HepG2 (cell line): Measurements from ENCODE around the gene ABI3BP. TPM values are rescaled to one million over a fixed set of nuclear protein-coding genes. Genes with fewer than 3 reads are reported as not detected.

Experiments
- ATAC-seq: fragments of 200-7000 bp; cut with Tn5 transposase; 3 replicates; pipeline ENCODE4 v1.9.1; 2020; ENCODE audit warnings: mild to moderate bottlenecking, moderate library complexity
- BruUV-seq: library from RNA; stranded (reverse); fragments of 400-500 nt; replicated peaks from 2 replicates; lab custom pipeline; 2021; lab: Mats Ljungman, UMichigan
- CTCF ChIA-PET: fragments of 300-600 bp; formaldehyde crosslinking; extraction: SDS; loops from one replicate; lab custom pipeline; 2021; ENCODE audit warnings: low total read pairs, inconsistent platforms, low intra/inter-chr PET ratio; lab: Yijun Ruan, JAX
- POLR2A ChIA-PET: fragments of 350-600 bp; sonication (Branson Sonifier 250); formaldehyde crosslinking; loops from one replicate; lab custom pipeline; 2020; ENCODE audit warnings: antibody characterized with exemption, inconsistent platforms; lab: Yijun Ruan, JAX
- DNase-seq: peaks from one replicate; pipeline ENCODE4 v3.0.0-alpha.2; 2015; ENCODE audit warnings: low spot score
- FAIRE-seq: peaks from 3 replicates; lab custom pipeline; 2011; peaks lifted over from hg19 to GRCh38; lab: Jason Lieb, UNC
- H2AFZ ChIP-seq: one replicate; pipeline ENCODE4 v1.6.1; 2011; ENCODE audit warnings: low read length, inconsistent platforms
- H3K27ac ChIP-seq: fragments of 300-600 bp; 3 replicates; pipeline ENCODE4 v1.8.0; 2011; ENCODE audit warnings: mixed run types, mild to moderate bottlenecking, mixed read lengths, low read length, inconsistent platforms; ENCODE audit not compliant: insufficient read depth; ENCODE audit errors: extremely low read length
- H3K27me3 ChIP-seq, 2 experiments: fragments of 200-600 bp in 1 of 2; 2 replicates in 1 of 2; 3 replicates in 1 of 2; pipeline versions ENCODE4 v1.6.0 to v1.8.0; 2011; ENCODE audit warnings: low read length in 2 of 2, mild to moderate bottlenecking in 2 of 2, moderate library complexity in 2 of 2, inconsistent platforms in 1 of 2; ENCODE audit not compliant: insufficient read depth in 2 of 2, control insufficient read depth in 1 of 2
- H3K36me3 ChIP-seq, 2 experiments: fragments of 200-600 bp in 1 of 2; replicated peaks in 1 of 2; 2 replicates in 1 of 2; 3 replicates in 1 of 2; pipeline versions ENCODE4 v1.5.1 to v1.8.0; 2011; ENCODE audit warnings: low read length in 2 of 2, inconsistent platforms in 1 of 2; ENCODE audit not compliant: insufficient read depth in 2 of 2, control insufficient read depth in 1 of 2
- H3K4me1 ChIP-seq: 2 replicates; pipeline ENCODE4 v1.5.1; 2012; ENCODE audit warnings: low read length, inconsistent platforms; ENCODE audit not compliant: insufficient read depth
- H3K4me2 ChIP-seq: 2 replicates; pipeline ENCODE4 v1.6.0; 2011; ENCODE audit warnings: low read depth, low read length, inconsistent platforms
- H3K4me3 ChIP-seq, 3 experiments: fragments of 200-600 bp in 1 of 3; sonication (generic), shearing (Covaris generic) in 1 of 3; replicated peaks in 1 of 3; 2 replicates each; pipeline ENCODE4 v1.5.1; 2011 to 2016; ENCODE audit warnings: low read length in 3 of 3, inconsistent platforms in 2 of 3, low read depth in 2 of 3, mild to moderate bottlenecking in 2 of 3, control low read depth in 1 of 3, mixed read lengths in 1 of 3; ENCODE audit not compliant: insufficient read depth in 1 of 3
- H3K79me2 ChIP-seq: one replicate; pipeline ENCODE4 v1.6.1; 2011; ENCODE audit warnings: low read length, inconsistent platforms; ENCODE audit not compliant: insufficient read depth
- H3K9ac ChIP-seq: 2 replicates; pipeline ENCODE4 v1.6.0; 2011; ENCODE audit warnings: mild to moderate bottlenecking, low read depth, low read length, inconsistent platforms; ENCODE audit not compliant: insufficient read depth
- H3K9me3 ChIP-seq: 2 replicates; pipeline ENCODE4 v1.5.1; 2012; ENCODE audit warnings: mild to moderate bottlenecking, low read length
- H4K20me1 ChIP-seq: 2 replicates; pipeline ENCODE4 v1.6.0; 2011; ENCODE audit warnings: inconsistent platforms, mild to moderate bottlenecking, low read length, moderate library complexity; ENCODE audit not compliant: insufficient read depth
- PAX8 ChIP-seq: sonication (generic); formaldehyde crosslinking; IDR thresholded peaks from 2 replicates; pipeline ENCODE4 v1.8.0; 2022; ENCODE audit warnings: mild to moderate bottlenecking, missing genetic modification reagents, borderline replicate concordance
- PITX1 ChIP-seq: sonication (generic); formaldehyde crosslinking; IDR thresholded peaks from 2 replicates; pipeline ENCODE4 v1.5.1; 2020; ENCODE audit warnings: mild to moderate bottlenecking, missing genetic modification reagents
- RFX3 ChIP-seq: IDR thresholded peaks from 2 replicates; pipeline ENCODE4 v1.6.1; 2016; ENCODE audit warnings: missing biosample characterization, missing genetic modification reagents
- SMARCC2 ChIP-seq: fragments of 450-650 bp; IDR thresholded peaks from 2 replicates; pipeline ENCODE4 v1.6.1; 2017; ENCODE audit warnings: antibody characterized with exemption, mild to moderate bottlenecking
- SOX6 ChIP-seq, 2 experiments: fragments of 450-650 bp in 1 of 2; sonication (generic) in 1 of 2; formaldehyde crosslinking in 1 of 2; IDR thresholded peaks; 2 replicates each; pipeline versions ENCODE4 v1.4.0 to v1.6.1; 2017 to 2020; ENCODE audit warnings: antibody characterized with exemption in 1 of 2, mild to moderate bottlenecking in 1 of 2, missing genetic modification reagents in 1 of 2
- SPEN ChIP-seq: sonication (generic); formaldehyde crosslinking; IDR thresholded peaks from 2 replicates; pipeline ENCODE4 v1.5.1; 2020; ENCODE audit warnings: low read depth, mild to moderate bottlenecking, missing genetic modification reagents
- SYNCRIP ChIP-seq: fragments of 200-400 bp; formaldehyde crosslinking; IDR thresholded peaks from 2 replicates; pipeline ENCODE4 v1.6.1; 2018; ENCODE audit warnings: mild to moderate bottlenecking, low read depth, low read length; ENCODE audit not compliant: insufficient read depth
- YEATS4 ChIP-seq: sonication (generic); formaldehyde crosslinking; IDR thresholded peaks from 2 replicates; pipeline ENCODE4 v1.4.0; 2020; ENCODE audit warnings: missing genetic modification reagents, borderline replicate concordance
- ZFP37 ChIP-seq: sonication (generic); formaldehyde crosslinking; IDR thresholded peaks from 2 replicates; pipeline ENCODE4 v1.4.0; 2020; ENCODE audit warnings: missing genetic modification reagents, borderline replicate concordance
- ZNF207 ChIP-seq: fragments of 450-650 bp; IDR thresholded peaks from 2 replicates; pipeline ENCODE4 v1.6.1; 2016; ENCODE audit warnings: antibody characterized with exemption, borderline replicate concordance
- ZNF274 ChIP-seq: sonication (generic); formaldehyde crosslinking; IDR thresholded peaks from 2 replicates; pipeline ENCODE4 v1.5.1; 2020; ENCODE audit warnings: mild to moderate bottlenecking, missing genetic modification reagents
- ZNF333 ChIP-seq: sonication (generic); formaldehyde crosslinking; IDR thresholded peaks from 2 replicates; pipeline ENCODE4 v1.4.0; 2020; ENCODE audit warnings: mild to moderate bottlenecking, missing genetic modification reagents, borderline replicate concordance
- ZSCAN12 ChIP-seq: sonication (generic); formaldehyde crosslinking; IDR thresholded peaks from 2 replicates; pipeline ENCODE4 v1.9.0; 2021; ENCODE audit warnings: mild to moderate bottlenecking, missing genetic modification reagents
- WGBS: methylation state at CpG from one replicate; pipeline ENCODE4 v1.1.6; 2017; ENCODE audit warnings: low lambda C conversion rate; 5-methylcytosine and 5-hydroxymethylcytosine counted together
- in situ Hi-C: cut with HindIII; loops from 2 replicates; pipeline ENCODE4 v1.10.0; 2017; ENCODE audit warnings: low pct_unique_long_range_greater_than_20kb; ENCODE audit not compliant: extremely low pct_ligation_motif_present
- intact Hi-C: fragments of 100-400 bp; cut with micrococcal nuclease; formaldehyde crosslinking; loops from one replicate; pipeline ENCODE4 v1.10.0; 2022; ENCODE audit not compliant: unreplicated experiment
- polyA plus RNA-seq, 8 experiments: library from polyadenylated mRNA; depleted of rRNA in 3 of 8; stranded (reverse) in 7 of 8; unstranded in 1 of 8; fragments of >200 nt; fragmentation: Illumina TruSeq in 4 of 8; extraction: Trizol in 4 of 8; gene quantifications; 2 replicates each; pipeline versions ENCODE4 v1.2.1 to v1.2.3, GENCODE V29; 2011 to 2016; ENCODE audit warnings: low read depth in 4 of 8, missing spikeins in 1 of 8, mixed read lengths in 1 of 8; ENCODE audit not compliant: insufficient read depth in 1 of 8
- total RNA-seq, 5 experiments: library from RNA; depleted of rRNA; stranded (reverse); fragments of >200 nt; fragmentation: Illumina TruSeq; extraction: Trizol; gene quantifications; 2 replicates each; pipeline ENCODE4 v1.2.3, GENCODE V29; 2016; ENCODE audit warnings: low read depth in 1 of 5
- TF ChIP-seq, protein P1 (sequence below): fragments of 450-650 bp; IDR thresholded peaks from 2 replicates; pipeline ENCODE4 v1.6.1; 2016
- TF ChIP-seq, protein P2 (sequence below): sonication (generic); formaldehyde crosslinking; IDR thresholded peaks from 2 replicates; pipeline ENCODE4 v1.8.0; 2022; ENCODE audit warnings: missing genetic modification reagents, low read depth, mild to moderate bottlenecking, borderline replicate concordance

Gene ABI3BP
- total and polyA plus RNA-seq, 2 of the 13 experiments (the other 11 are each of a cell fraction or from before 2014, with no cell fraction given) = not detected

DNA sequence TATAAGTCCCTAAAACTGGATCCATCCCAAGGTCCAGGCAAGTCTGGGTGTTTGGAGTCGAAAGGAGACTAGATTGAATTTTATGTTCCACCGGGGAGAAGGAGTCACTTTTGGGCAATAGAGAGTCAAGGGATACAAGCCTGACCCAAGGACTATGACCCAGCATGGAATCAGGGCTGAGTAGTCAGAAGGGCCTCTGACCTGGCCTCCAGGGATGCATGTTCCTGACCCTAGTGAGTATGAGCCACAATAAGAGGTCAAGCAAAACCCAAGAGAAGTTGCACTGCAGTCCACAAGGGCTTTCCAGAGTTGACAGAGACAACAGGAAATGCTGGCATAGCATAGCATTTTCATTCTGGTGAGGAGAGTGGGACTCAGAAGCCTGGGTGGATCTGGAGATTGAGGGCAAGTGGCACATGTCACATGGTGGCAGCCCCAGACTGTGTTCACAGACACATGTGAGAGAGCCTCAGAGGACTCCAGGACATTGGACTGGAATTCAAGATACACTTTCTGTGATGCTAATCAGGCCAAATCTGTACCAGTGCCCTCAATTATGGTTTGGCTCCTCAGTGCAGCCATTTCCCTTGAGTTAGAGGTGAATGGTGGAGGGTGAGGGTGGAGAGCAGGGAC is 217.0 kb downstream of the ABI3BP start:
- Histone ChIP-seq H4K20me1 (no peaks in the 10 kb centered on the region), H3K9me3 (no peaks in the 10 kb centered on the region), H3K4me1 (no peaks in the 10 kb centered on the region), H3K9ac (no peak overlapping the region), H3K27ac (no peak overlapping the region), H3K4me2 (no peak overlapping the region), H3K79me2 (no peaks in the 10 kb centered on the region)
- ATAC-seq = no peak
- BruUV-seq = no TSS peak
- no peak for DNase-seq
- ChIA-PET CTCF (no interaction called here), POLR2A (no interaction called here)
- intact Hi-C loops (no loop called here), in situ Hi-C loops (no loop called here)
- TF ChIP-seq ZSCAN12 (CRISPR knock-in tag) (no peak), SYNCRIP (no peak), ZNF207 (no peak), ZNF333 (CRISPR knock-in tag) (no peak)
- TF ChIP-seq, protein P1, sequence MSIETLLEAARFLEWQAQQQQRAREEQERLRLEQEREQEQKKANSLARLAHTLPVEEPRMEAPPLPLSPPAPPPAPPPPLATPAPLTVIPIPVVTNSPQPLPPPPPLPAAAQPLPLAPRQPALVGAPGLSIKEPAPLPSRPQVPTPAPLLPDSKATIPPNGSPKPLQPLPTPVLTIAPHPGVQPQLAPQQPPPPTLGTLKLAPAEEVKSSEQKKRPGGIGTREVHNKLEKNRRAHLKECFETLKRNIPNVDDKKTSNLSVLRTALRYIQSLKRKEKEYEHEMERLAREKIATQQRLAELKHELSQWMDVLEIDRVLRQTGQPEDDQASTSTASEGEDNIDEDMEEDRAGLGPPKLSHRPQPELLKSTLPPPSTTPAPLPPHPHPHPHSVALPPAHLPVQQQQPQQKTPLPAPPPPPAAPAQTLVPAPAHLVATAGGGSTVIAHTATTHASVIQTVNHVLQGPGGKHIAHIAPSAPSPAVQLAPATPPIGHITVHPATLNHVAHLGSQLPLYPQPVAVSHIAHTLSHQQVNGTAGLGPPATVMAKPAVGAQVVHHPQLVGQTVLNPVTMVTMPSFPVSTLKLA = peak; percentile 71
- TF ChIP-seq, all 625 proteins: peak for 1
- no peak for FAIRE-seq
- Histone ChIP-seq H3K4me3 (no peak overlapping the region), H2AFZ (no peak overlapping the region), H3K36me3 (no peaks in the 10 kb centered on the region), H3K27me3 (no peaks in the 10 kb centered on the region)
- WGBS = 54% methylated on average over 2 of the region's 2 CpGs

DNA sequence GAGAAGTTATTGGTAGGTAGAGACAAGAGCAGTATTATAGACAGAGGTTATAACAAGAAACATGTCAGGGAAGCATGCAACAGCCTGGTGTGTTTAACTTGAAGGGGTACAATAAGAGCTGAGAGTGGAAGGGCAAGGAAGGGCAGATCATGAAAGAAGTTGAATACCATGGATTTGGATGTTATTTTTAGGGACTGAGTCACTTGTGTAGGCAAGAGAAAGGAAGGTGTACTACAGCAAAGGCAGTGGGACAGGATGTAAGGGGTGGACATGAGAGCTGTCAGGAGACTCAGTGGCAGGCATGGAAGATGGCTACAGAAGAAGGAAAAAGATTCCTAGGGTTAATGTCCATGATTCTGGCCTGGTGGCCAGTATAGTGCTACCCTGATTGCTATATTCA is 217.6 kb downstream of the ABI3BP start:
- no peaks in the 10 kb centered on the region for H4K20me1 ChIP-seq
- CTCF ChIA-PET = no interaction called here
- no peak for FAIRE-seq
- intact Hi-C loops (no loop called here), in situ Hi-C loops (no loop called here)
- no peaks in the 10 kb centered on the region for H3K36me3 ChIP-seq
- H3K27me3 ChIP-seq = no peaks in the 10 kb centered on the region
- H3K4me3 ChIP-seq = no peak overlapping the region
- no peaks in the 10 kb centered on the region for H3K9me3 ChIP-seq
- no peak for ATAC-seq
- no peak overlapping the region for H3K4me2 ChIP-seq
- DNase-seq = no peak
- TF ChIP-seq, protein P2, sequence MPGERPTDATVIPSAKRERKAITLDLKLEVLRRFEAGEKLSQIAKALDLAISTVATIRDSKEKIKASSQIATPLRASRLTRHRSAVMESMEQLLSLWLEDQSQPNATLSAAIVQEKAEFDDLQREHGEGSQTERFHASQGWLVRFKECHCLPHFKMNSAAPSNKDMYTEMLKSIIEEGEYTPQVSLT (CRISPR knock-in tag) = no peak
- no peak for TF ChIP-seq ZFP37 (CRISPR knock-in tag)
- no peak for TF ChIP-seq ZNF274 (CRISPR knock-in tag)
- TF ChIP-seq YEATS4 (CRISPR knock-in tag) = no peak
- no peak for TF ChIP-seq SMARCC2
- TF ChIP-seq PAX8 (CRISPR knock-in tag) = no peak
- no peak for TF ChIP-seq SOX6 (IDR thresholded peaks at IDR 0.05)
- TF ChIP-seq SOX6 (CRISPR knock-in tag; IDR thresholded peaks at IDR 0.05) = no peak
- no peak for TF ChIP-seq SPEN
- TF ChIP-seq PITX1 (CRISPR knock-in tag) = no peak
- no peak for TF ChIP-seq RFX3
- H2AFZ ChIP-seq = no peak overlapping the region
- BruUV-seq = no TSS peak
- H3K9ac ChIP-seq = no peak overlapping the region
- H3K27ac ChIP-seq = no peak overlapping the region
- POLR2A ChIA-PET = no interaction called here
- H3K79me2 ChIP-seq = no peaks in the 10 kb centered on the region
- no peaks in the 10 kb centered on the region for H3K4me1 ChIP-seq
